NCI-H1092 (cell line): ENCODE data around the gene USP40.

Experiments used
- DNase-seq: peaks from one replicate; lab custom pipeline; 2025; lab: John Stamatoyannopoulos, UW

USP40 gene

DNA sequence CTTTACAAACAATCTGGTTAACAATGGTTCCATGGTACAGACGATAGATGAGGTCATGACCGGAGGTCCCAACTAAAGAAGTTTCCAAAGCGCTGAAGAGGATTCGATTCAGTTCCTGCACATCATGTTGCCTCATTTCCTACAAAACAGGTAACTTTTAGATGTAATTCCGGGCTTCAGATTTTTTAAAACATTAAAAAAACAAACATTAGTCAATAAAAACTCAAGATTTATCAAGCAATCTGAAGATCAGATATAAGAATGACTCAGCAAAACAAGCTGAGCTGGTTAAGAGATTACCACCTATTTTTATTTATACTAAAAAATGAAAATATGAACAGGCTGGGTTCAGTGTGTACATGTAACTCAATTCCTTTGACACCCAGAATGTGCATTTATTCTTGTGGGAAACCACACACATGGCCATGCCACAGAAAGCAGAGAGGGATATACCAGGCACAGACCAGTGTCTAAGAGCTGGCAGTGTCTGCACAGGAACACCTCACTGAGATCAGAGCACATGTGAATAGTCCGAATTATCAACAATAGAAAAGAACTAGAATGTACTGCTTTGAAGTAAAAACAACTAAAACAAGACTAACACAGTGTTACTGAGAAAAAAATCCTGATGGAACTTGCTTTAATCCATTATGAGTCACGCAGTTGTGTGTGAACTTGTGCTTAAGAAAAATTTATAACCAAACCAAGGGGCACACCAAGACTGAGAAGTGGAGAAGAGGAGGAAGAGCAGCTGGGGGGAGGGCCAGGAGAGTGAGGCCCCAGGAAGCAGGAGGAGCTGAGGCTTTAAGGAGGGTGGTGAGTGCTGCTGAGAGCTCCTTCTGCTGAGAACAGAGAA, 9.5 kb downstream of the USP40 start:
- no peak for DNase-seq

DNA sequence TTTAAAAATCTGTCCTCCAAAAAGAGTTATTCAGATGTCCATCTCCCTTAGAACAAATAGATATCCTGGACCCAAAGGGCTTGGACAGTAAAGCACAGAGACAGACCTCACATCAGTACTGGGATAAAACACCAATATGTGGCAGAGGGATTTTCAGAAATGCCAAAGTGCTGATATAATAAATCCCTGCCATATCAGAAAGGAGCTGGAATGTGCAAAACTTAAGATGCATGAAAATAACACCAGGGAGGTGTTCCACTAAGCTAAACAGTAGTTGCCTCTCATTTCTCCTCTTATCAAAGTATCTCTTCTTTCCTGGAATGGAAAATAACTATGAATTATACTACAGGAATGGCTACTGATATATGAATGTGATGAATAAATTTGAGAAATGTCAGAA, 13.2 kb downstream of the USP40 start:
- DNase-seq: no peak

DNA sequence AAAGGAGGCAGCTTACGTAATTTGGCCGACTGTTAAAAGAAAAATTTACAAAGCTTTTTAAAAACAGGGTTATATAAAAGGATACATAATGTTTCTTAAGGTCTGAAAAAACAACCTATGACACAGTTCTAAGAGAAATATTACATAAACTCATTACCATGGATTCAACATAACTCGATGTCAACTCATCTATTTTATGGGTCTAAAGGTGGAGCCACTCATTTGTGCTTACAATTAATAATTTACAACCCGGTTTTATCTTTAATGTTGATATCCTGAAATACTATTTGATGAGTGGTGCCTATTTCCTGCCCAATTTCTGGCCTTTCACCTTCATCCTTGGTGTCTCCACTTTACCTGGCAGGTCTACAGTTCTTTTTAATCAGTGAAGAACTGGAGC, 15.1 kb downstream of the USP40 start:
- no peak for DNase-seq

DNA sequence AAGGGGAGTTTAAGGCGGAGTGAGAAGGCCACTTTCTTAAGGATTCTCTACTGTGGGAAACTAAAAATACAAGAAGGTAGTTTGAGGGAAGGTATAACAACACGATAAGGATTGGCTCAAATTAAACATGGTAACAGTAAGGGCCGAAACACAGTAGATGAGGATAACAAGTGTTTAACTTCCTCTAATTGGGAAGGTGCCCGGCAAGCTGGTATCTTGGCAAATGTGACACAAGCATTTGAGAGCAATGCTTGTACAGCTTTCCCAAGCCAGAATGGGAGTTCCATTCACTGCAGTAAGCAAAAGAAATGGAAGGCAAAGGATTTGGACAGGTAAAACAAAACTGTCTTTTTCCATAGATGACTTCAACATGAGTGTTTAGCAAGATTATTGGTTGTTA, 19.8 kb downstream of the USP40 start:
- DNase-seq: no peak

DNA sequence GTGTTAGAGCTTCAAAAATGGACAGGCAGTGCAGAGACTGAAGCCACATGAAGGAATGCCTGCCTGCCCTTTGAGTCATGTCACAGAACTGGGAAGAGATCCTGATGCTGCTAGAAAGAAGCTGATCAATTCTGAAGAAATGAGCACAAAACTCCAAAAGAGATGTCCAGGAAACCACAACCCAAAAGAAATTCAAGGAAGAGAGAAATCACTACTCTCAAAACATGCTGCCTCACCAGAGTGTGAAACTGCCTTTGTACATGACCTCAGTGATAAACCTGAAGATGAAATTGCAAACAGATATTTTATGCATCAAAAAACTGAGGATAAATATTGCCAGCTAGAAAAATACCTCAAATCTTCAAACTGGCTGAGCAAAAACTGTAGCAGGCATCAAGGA, 20.5 kb downstream of the USP40 start:
- no peak for DNase-seq

DNA sequence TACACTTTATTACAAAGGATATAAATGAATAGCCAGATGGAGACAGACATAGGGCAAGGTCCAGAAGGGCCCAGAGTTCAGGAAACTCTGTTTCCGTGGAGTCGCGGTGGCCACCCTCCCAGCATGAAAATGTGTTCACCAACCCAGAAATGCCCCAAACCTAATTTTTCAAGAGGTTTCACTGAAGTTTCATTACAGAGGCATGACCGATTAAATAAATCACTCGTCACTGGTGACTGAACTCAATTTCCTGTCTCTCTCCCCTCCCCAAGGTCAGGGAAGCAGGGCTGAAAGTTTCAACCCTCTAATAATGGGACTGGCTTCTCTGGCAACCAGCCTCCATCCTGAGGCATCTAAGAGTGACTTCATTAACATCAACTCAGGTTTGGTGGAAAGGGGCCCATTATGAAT, 22.4 kb downstream of the USP40 start:
- no peak for DNase-seq

DNA sequence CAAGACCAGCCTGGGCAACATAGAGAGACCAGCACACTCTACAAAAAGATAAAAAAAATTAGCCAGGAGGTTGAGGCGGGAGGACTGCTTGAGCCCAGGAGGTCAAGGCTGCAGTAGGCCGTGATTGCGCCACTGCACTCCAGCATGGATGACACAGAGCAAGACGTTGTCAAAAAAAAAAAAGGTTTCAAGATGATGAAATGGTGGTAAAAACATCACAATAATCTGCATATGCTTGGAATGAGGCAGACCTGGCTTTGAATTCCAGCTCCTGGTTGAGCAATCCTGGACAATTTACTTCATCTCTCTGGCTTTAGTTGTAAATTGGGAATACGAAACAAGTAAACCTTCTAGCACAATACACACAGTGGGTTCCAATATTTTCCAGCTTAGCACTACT, 24.1 kb downstream of the USP40 start:
- no peak for DNase-seq

DNA sequence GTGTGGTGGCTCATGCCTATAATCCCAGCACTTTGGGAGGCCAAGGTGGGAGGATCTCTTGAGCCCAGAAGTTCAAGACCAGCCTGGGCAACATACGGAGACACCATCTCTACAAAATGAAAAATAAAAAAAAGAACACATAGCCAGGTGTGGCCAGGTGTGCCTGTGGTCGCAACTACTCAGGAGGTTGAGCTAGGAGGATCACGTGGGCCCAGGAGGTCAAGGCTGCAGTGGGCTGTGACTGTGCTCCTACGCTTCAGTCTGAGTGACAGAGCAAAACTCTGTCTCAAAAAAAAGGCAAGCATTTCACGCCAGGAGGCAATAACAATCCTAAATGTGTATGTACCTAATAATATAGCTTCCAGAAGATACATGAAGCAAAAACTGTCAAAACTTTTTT, 27.8 kb downstream of the USP40 start:
- no peak for DNase-seq

DNA sequence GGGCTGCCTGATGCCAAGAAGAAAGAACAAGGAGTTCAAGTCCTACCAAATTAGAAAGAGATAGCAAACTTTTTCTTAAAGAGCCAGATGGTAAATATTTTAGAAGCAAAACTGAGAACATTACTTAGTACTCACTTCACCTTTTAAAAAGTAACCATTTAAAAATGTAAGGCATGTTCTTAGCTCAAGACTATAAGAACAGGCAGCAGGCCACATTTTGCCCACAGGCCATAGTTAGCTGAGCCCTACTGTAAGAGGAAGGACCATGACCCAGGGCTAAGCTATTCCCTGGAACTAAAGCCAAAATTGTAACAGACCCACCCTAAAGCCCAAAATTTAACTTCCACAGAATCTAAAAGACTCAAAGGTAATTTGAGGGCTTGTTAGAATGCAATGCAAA, 31.3 kb downstream of the USP40 start:
- no peak for DNase-seq

DNA sequence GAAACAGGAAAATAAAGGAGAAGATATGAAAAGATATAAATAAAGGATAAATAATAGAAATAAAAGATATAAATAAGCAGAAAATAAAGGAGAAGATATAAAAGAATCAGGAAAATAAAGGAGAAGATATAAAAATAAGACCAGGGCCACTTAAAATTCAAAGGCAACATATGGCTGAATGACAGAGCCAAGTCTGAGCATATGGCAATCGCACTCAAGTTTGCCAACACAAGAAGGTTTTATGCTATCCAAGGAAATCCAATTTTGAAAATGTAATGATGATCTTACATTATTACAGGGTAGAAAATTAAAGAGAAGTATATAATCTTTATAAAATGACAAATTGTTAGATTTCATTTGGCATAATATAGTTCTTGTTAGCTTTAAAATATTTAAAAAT, 33.6 kb downstream of the USP40 start:
- DNase-seq: no peak

DNA sequence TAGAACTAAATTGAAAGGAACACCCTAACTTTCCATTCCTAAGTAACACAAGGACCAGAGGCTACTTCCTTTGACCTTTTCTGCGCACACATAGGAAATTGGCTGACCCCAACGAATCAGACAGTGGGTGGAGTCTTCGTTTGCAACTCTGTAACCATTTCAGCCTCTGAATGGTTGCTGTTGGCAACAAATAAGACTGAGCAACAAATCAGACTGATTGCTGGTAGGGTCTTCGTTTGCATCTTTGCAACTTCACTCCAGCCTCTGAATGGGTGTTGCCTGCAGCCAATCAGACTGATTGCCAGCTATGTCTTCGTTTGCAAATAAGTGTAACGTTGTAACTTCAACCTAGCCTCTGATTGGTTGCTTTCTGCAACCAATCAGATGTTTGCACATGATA, 34.6 kb downstream of the USP40 start:
- DNase-seq: no peak

DNA sequence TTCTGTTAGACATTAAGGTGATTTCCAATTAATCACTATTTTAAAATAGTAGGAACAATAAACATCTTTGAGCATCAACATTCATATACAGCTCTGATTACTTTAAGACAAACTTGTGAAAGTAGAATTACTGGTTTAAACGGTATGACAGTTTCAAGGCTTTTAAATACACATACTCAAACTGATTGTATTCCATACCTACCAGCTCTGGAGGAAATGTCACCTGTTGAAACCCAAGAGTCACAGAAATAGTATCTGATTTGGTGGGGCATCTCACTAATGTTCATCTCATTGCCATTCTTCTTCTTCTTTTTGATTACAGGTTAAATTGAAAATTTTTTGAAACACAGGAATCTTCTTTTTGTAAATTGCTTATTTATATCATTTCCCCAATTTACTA, 36.2 kb downstream of the USP40 start:
- no peak for DNase-seq

DNA sequence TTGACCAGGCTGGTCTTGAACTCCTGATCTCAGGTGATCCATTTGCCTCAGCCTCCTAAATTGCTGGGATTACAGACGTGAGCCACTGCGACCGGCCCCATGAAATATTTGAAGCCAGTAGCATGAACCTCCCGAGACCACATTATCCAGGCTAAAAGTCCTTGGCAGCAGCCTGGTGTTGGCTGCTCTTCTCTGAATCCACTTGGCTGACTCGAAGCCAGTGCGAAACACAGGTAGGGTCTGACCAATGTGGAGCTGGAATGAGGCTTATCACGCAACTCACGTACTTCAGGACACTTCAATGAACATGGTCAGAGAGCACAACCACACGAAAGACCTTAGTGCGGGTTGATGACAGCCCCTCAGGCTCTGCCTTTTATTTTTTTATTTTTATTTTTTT, 38.4 kb downstream of the USP40 start:
- no peak for DNase-seq

DNA sequence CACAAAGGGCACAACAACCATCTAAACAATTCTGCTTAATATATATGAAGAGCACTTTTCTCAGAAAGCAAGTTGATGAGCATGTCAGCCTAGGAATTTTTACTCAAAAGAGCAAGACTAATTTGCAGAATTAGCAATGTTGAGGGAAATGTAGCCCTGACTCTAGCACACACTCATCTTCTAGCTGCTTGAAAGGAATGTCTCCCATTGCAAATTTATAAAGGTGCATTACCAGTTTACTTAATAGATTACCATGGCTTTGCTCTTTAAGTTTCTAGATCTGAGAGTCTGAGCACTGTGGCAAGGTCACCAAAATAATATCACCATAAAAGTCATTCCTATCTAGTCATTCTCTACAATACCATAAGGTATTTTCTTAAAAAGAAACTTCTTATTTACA, 40.8 kb downstream of the USP40 start:
- DNase-seq: no peak

DNA sequence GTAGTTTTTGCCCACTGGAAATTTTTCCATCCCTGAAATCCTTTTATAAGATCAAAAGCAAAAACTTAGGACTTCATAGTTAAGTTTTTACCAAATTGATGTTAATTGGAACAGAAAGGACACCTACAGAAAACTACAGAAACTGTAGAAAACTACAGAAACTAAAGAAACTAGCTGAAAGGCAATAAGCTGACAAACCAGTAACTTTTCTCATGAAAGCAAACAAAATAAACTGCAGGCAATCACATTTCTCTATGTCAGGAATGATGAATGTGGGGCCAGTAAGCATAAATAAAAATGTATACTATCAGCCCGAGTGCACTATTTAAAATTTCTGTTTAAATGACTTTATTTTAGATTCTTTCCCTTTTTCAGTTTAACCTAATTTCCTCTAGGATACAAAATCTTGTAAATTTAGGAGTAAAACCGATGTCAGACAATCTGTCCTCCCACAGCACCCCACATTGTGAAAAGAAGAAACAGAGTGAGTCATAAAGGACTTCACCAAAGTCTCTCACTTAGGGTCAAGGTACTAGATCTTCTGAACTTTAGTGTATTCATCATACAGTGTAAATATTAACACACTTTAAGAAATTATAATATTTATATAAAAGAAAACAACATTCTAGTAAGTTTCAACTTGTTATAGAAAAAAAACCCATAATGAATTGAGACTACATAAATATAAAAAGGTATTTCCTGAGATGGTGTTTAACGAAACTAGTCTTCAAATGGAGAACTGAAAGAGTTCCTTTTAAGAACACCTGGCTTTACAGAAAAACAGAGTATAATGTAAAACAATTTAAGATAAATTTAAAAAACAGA, 46.6 kb downstream of the USP40 start:
- DNase-seq: no peak

DNA sequence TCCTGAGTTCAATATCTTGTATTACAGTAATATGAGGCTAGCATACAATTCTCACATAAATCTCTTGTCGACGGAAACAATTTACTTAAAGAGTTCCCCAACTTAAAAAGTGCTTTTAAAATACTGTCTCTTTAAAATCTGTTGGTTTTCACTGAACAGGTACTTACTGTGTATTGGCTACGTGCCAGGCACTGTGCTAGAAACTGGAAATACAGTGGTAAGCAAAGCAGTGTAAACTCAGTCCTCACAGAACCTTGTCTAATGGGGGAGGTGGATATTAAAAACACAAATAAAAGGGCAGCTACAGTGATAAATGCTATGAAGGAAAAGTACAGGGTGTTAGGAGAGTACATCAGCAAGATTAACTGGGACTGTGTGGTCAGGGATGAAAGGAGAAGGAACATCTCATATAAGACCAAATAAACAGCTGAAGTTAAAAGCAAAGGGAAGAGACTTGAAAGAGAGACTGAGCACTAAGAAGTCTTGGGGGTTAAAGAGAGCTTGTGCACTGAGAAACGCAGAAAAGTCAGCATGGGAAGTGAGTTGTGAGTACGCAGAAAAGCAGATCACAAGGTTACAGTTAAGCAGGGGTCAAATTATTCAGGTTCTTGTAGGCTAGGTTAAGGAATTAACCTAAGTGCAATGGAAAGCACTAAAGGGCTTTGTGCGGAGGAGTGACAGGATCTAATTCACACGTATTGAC, 52.5 kb downstream of the USP40 start:
- DNase-seq: no peak

DNA sequence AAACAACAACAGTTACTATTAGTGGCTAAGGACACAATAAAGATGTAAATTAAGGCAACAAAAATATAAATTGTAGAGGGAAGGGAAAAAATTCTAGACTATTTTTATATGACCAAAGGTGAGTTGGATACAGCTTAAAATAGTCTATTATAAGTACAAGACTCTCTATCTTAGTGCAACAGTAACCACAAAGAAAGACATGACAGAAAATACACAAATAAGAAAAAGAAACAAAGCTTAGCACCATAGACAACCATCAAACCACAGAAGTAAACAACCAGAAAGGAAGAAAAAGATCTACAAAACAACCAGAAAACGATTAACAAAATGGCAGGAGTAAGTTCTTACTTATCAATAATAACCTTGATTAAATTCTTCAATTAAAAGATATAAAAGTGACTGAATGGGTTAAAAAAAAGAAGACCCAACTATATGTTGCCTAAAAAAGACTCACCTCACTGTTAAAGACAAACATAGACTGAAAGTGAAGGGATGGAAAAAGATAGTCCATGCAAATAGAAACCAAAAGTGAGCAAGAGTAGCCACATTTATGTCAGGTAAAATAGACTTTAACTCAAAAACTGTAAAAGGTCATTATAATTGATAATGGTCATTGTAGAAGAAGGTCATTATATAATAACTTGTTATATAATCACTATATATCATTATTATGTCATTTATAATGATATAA, 62.5 kb downstream of the USP40 start:
- no peak for DNase-seq

DNA sequence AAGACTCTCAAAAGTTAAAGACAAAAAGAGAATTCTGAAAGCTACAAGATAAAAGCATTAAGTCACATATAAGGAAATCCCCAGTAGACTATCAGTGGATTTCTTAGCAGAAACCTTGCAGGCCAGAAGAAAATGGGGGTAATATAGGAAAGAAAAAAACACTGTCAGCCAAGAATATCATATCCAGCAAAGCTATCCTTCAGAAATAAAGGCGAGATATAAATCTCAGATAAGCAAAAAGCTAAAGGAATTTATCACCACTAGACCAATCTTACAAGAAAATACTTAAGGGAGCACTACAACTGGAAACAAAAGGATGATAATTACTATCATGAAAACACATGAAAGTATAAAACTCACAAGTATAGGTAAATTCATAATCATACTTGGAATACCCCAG, 63.1 kb downstream of the USP40 start:
- DNase-seq: no peak

DNA sequence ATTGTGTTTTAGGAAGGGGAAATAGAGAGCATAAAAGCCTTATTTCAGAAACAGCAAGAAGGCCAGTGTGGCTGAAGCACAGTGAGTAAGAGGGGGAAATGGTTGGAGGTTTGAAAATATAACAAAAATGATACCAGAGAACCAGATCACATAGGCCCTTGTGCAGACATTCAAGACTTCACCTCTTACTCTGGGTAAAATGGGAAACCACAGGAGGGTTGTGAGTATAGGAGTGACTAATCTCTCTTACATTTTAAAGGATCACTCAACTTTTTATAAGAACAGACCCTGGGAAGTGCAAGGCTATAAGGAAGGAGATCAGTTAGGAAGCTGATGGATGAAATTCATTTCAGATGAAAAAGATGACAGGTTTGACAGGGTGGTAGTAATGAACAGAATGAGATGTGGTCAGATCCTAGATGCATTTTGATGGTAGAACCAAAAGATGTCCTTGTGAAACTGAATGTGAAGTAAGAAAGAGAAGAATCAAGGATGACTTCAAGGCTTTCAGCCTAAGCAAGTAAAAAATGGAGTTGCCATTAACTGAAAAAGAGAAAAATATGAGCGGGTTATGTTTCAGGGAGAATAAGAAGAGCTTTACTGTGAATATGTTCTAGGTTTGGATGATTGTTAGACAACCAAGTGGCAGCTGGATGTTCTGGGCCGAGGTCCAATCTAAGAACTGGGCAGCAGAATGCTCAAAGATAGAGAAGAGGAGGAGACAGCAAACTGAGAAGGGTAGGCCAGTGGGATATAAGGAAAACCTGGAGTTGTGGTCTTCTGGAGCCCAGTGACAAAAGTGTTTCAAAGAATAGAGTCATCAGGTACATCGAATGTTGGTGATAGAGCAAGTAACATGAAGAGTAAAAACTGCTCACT, 65.1 kb downstream of the USP40 start:
- DNase-seq: no peak

DNA sequence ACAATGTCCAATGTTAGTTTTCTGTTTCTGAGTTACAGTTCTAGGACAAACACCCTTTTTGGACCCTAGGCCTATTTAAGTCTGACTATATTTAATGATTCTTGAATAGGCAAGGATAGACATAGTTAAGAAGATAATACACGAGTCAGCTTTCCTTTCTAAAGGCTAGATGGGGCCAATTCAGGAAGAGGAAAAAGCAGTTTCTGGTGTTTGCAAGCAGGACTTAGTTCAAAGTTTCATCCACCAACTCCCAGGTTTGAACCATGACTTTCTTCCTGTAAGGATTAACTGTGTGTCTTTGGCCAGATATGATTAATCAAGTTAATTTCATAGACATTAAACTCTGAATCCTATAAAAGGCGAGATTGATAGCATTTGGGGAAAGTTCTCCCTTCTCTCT, 66.7 kb downstream of the USP40 start:
- DNase-seq: no peak

DNA sequence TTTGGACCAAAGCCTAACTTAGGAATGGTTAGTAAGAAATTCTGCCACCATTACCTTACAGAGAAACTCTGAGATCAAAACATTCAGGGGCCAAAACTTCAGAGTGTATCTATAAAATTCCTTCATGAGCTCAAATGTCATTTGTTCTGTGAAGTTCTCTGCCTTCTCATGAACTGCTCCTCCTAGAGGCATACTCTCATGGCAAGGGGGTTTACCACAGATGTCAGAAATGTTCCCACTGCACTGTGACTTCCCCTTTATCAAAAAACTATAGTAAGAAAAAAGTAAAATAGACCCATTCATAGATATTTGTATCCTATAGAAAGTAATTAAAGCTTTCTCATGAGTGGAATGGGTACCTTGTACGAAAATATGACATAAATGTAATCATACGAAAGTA, 68.5 kb downstream of the USP40 start:
- no peak for DNase-seq
